Measurements from ENCODE around the gene BCAM.
"Not testable (repeated sequence)": the region's sequence is repeated elsewhere in the genome, so short reads cannot be mapped to it uniquely, and the experiment has no call there.

Gene BCAM

GRCh38 chr19:44846455-44847143, 37.7 kb downstream of the BCAM start:
- H3K4me3 ChIP-seq (ENCODE audit: low read length) = peak overlapping the region; percentile 53
- no peak for DNase-seq (ENCODE audit: low read depth, low spot score)

DNA sequence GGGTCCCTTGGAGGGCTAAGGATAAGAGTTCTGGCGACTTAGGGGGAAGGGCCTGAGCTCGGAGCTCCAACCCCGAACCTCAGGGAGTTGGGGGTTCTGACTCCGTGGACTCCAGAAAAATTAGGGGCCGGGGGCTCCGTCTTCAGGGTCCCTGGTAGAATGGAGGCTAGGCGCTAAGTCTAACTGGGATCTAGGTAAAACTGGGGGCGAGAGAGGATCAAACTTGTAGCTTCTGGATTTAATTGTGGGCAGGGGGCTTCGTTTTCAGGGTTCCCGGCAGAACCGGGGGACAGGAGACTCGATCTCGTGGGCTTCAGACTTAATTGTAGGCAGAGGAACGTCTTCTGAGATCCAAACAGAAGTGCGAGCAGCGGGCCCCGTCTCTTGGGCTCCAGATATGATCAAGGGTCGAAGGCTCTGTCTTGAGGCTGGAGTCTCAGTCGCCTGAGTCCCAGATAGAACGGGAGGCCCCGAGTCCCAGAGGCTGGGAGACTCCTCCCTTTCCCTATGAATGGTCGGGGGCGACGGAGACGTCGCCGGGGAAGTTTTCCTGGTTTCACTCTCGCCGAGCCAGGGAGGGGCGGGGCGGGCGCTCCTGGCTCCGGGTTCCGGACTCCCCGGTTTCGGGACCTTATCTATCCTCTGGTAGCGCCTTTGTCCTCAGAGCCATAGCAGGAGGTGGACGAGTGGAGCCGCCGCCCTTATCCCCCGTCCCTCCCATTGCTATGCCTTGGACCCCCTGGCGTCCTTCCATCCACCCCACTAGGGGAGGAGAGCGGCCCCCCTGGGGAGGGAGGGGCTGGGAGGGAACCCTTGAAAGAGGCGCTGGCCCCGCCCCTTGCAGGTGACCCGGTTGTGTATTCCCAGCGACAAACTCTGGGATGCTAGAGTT, 38.5 kb downstream of the BCAM start:
- no peak for DNase-seq (ENCODE audit: low read depth, low spot score)
- no peak overlapping the region for H3K4me3 ChIP-seq (ENCODE audit: low read length)

GRCh38 chr19:44848036-44848811, 39.3 kb downstream of the BCAM start:
- no peak overlapping the region for H3K4me3 ChIP-seq (ENCODE audit: low read length)
- DNase-seq (ENCODE audit: low read depth, low spot score) = no peak

DNA sequence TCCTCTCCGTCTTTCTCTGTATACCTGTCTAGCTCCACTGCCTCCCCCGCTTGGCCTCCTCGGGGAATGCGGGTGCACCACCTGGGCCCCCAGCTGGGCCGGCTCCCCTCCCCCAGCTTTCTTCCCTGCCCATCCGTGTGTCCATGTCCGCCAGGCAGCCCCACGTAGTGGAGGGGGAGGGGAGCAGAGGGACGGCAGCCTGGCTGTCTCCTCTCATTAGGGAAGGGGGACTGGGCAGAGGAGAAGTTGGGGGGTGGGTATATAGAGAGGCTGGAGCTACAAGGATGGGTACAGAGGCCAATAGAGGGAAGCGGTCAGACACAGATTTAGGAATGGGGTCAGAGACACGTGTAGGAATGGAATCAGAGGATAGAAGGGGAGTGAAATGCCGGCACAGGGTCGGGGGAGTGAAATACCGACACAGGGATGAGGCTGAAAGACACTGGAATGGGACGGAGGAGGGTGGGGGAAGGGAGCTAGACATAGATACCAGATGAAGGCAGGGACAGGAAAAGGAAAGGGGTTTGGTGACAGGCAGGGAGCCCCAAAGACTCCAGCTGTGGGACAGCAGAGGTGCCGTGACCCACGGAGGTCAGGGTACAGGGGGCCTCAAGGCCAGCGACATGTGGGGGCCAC, 40.0 kb downstream of the BCAM start:
- no peak overlapping the region for H3K4me3 ChIP-seq (ENCODE audit: low read length)
- DNase-seq (ENCODE audit: low read depth, low spot score) = no peak

GRCh38 chr19:44850641-44851109, 41.8 kb downstream of the BCAM start:
- no peak for DNase-seq (ENCODE audit: low read depth, low spot score)

GRCh38 chr19:44851427-44851826, 42.5 kb downstream of the BCAM start:
- H3K4me3 ChIP-seq (ENCODE audit: low read length) = no peak overlapping the region
- no peak for DNase-seq (ENCODE audit: low read depth, low spot score)

More at GRCh38 chr19:44850641-44851109, 41.8 kb downstream of the BCAM start:
- H3K4me3 ChIP-seq (ENCODE audit: low read length) = no peak overlapping the region

GRCh38 chr19:44855606-44856005, 46.7 kb downstream of the BCAM start:
- no peak for DNase-seq (ENCODE audit: low read depth, low spot score)
- H3K4me3 ChIP-seq (ENCODE audit: low read length) = no peak overlapping the region

GRCh38 chr19:44856421-44857083, 47.6 kb downstream of the BCAM start:
- no peak overlapping the region for H3K4me3 ChIP-seq (ENCODE audit: low read length)
- DNase-seq (ENCODE audit: low read depth, low spot score) = no peak

DNA sequence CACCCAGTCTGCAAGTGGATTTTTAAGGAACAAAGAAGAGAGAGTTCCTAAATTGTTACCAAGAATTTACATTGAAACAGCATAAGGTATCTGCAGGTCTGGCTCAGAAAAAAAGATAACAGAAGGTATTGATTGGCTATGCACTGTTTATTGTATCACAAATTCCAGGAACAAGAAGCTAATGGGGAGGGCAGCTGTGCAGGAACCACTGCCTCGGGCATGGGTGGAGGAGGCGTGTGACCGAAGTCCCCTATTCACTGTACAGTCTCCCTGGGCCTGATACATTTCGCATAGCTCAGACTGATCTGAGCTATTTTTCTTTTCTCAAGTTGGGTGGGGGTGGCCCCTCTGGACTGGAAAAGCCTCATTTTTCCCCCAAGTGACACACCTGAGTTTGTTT, 48.9 kb downstream of the BCAM start:
- DNase-seq (ENCODE audit: low read depth, low spot score) = no peak
- H3K4me3 ChIP-seq (ENCODE audit: low read length) = no peak overlapping the region

DNA sequence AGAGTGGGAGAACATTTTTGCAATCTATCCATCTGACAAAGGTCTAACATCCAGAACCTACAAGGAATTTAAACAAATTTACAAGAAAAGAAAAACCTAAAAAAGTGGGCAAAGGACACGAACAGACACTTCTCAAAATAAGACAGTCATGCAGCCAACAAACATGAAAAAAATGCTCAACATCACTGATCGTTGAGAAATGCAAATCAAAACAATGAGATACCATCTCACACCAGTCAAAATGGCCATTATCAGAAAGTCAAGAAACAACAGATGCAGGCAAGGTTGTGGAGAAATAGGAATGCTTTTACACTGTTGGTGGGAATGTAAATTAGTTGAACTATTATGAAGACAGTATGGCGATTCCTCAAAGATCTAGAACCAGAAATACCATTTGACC, 52.7 kb downstream of the BCAM start:
- not testable (repeated sequence) for DNase-seq (ENCODE audit: low read depth, low spot score)

GRCh38 chr19:44863990-44864389, 55.1 kb downstream of the BCAM start:
- H3K4me3 ChIP-seq (ENCODE audit: low read length) = no peak overlapping the region
- no peak for DNase-seq (ENCODE audit: low read depth, low spot score)

More for the DNA sequence above, 52.7 kb downstream of the BCAM start:
- not testable (repeated sequence) for H3K4me3 ChIP-seq (ENCODE audit: low read length)

DNA sequence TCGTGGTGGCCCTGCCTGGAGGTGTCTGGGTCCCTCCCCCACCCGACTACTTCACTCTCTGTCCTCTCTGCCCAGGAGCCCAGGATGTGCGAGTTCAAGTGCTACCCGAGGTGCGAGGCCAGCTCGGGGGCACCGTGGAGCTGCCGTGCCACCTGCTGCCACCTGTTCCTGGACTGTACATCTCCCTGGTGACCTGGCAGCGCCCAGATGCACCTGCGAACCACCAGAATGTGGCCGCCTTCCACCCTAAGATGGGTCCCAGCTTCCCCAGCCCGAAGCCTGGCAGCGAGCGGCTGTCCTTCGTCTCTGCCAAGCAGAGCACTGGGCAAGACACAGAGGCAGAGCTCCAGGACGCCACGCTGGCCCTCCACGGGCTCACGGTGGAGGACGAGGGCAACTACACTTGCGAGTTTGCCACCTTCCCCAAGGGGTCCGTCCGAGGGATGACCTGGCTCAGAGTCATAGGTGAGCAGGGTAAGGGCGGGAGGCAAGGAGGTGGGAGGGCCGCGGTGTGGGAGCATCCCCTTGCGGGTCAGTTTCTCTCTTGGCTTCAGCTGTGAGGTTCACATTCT, 56.4 kb downstream of the BCAM start:
- DNase-seq (ENCODE audit: low read depth, low spot score) = no peak

GRCh38 chr19:44866664-44867063, 57.8 kb downstream of the BCAM start:
- no peak overlapping the region for H3K4me3 ChIP-seq (ENCODE audit: low read length)
- DNase-seq (ENCODE audit: low read depth, low spot score) = no peak

More for the DNA sequence above, 56.4 kb downstream of the BCAM start:
- H3K4me3 ChIP-seq (ENCODE audit: low read length) = no peak overlapping the region

GRCh38 chr19:44867578-44867977, 58.7 kb downstream of the BCAM start:
- no peak for DNase-seq (ENCODE audit: low read depth, low spot score)
- no peak overlapping the region for H3K4me3 ChIP-seq (ENCODE audit: low read length)

GRCh38 chr19:44869733-44870470, 61.0 kb downstream of the BCAM start:
- no peak overlapping the region for H3K4me3 ChIP-seq (ENCODE audit: low read length)
- no peak for DNase-seq (ENCODE audit: low read depth, low spot score)

Measured in Jurkat, Clone E6-1 (cell line).